Nephron (organoid): ENCODE results near the gene TEKT5.

Experiments
- H3K27ac Mint-ChIP-seq, 3 experiments: 2 replicates each; pipeline ENCODE4 v1.8.0; 2020; ENCODE audit warnings: mixed read lengths in 3 of 3, mild to moderate bottlenecking in 2 of 3, moderate library complexity in 1 of 3
- H3K27me3 Mint-ChIP-seq: 2 replicates; pipeline ENCODE4 v1.8.0; 2021; ENCODE audit warnings: low read depth, mild to moderate bottlenecking, moderate library complexity, mixed read lengths
- H3K36me3 Mint-ChIP-seq: 2 replicates; pipeline ENCODE4 v1.8.0; 2020; ENCODE audit warnings: low read depth, mixed read lengths
- H3K4me1 Mint-ChIP-seq: 2 replicates; pipeline ENCODE4 v1.8.0; 2020; ENCODE audit warnings: mixed read lengths
- H3K4me3 Mint-ChIP-seq, 3 experiments: 2 replicates each; pipeline ENCODE4 v1.8.0; 2020; ENCODE audit warnings: mild to moderate bottlenecking in 3 of 3, mixed read lengths in 3 of 3, moderate library complexity in 2 of 3
- H3K9me3 Mint-ChIP-seq: 2 replicates; pipeline ENCODE4 v1.8.0; 2020; ENCODE audit warnings: mixed read lengths
- CTCF ChIP-seq, 3 experiments: fragments of 200-600 bp; sonication (generic); IDR thresholded peaks; one replicate each; pipeline ENCODE4 v1.5.0; 2021; ENCODE audit warnings: antibody characterized with exemption in 3 of 3; ENCODE audit not compliant: unreplicated experiment in 3 of 3

TEKT5 gene

GRCh38 chr16:10609402-10609774, 85.3 kb downstream of the TEKT5 start:
- no peaks in the 10 kb centered on the region for H3K36me3 Mint-ChIP-seq
- H3K9me3 Mint-ChIP-seq: no peaks in the 10 kb centered on the region
- H3K27ac Mint-ChIP-seq: peak overlapping the region in 2 of 3 experiments; percentile 87 to 90
- H3K4me1 Mint-ChIP-seq: peaks cover 29% of the 10 kb centered on the region
- no peak overlapping the region for H3K4me3 Mint-ChIP-seq
- H3K27me3 Mint-ChIP-seq: peaks cover 14% of the 10 kb centered on the region
- no peak for TF ChIP-seq CTCF (IDR thresholded peaks at IDR 0.05; ENCODE audit: unreplicated experiment in 3 of 3)

- Mint-ChIP-seq H3K27me3 (peaks cover 13% of the 10 kb centered on the region), H3K4me1 (peaks cover 29% of the 10 kb centered on the region), H3K27ac (peak overlapping the region in 2 of 3 experiments; percentile 87 to 90), H3K36me3 (no peaks in the 10 kb centered on the region), H3K9me3 (no peaks in the 10 kb centered on the region), H3K4me3 (no peak overlapping the region)
- no peak for TF ChIP-seq CTCF (IDR thresholded peaks at IDR 0.05; ENCODE audit: unreplicated experiment in 3 of 3)
Measured at GRCh38 chr16:10608687-10609401, 85.9 kb downstream of the TEKT5 start.

- no peaks in the 10 kb centered on the region for H3K36me3 Mint-ChIP-seq
- TF ChIP-seq CTCF (IDR thresholded peaks at IDR 0.05; ENCODE audit: unreplicated experiment in 3 of 3): no peak
- no peak overlapping the region for H3K27ac Mint-ChIP-seq
- peaks cover 17% of the 10 kb centered on the region for H3K27me3 Mint-ChIP-seq
- no peak overlapping the region for H3K4me3 Mint-ChIP-seq
- H3K4me1 Mint-ChIP-seq: peaks cover 35% of the 10 kb centered on the region
- H3K9me3 Mint-ChIP-seq: no peaks in the 10 kb centered on the region
Measured at GRCh38 chr16:10607157-10607556, 87.6 kb downstream of the TEKT5 start.

- Mint-ChIP-seq H3K36me3 (no peaks in the 10 kb centered on the region), H3K9me3 (no peaks in the 10 kb centered on the region), H3K4me1 (peaks cover 35% of the 10 kb centered on the region), H3K27ac (peak overlapping the region in 1 of 3 experiments; percentile 32), H3K4me3 (no peak overlapping the region), H3K27me3 (peaks cover 13% of the 10 kb centered on the region)
- no peak for TF ChIP-seq CTCF (IDR thresholded peaks at IDR 0.05; ENCODE audit: unreplicated experiment in 3 of 3)
Measured at GRCh38 chr16:10606607-10607006, 88.1 kb downstream of the TEKT5 start.

- Mint-ChIP-seq H3K4me1 (peaks cover 39% of the 10 kb centered on the region), H3K4me3 (no peak overlapping the region), H3K27me3 (peaks cover 13% of the 10 kb centered on the region), H3K9me3 (no peaks in the 10 kb centered on the region), H3K36me3 (no peaks in the 10 kb centered on the region), H3K27ac (no peak overlapping the region)
- TF ChIP-seq CTCF (IDR thresholded peaks at IDR 0.05; ENCODE audit: unreplicated experiment in 3 of 3): no peak
Measured at GRCh38 chr16:10605636-10606035, 89.1 kb downstream of the TEKT5 start.
